ENCODE results near the gene AGRP.
A peak's percentile ranks its signal among the peaks of the same experiment; 100 is the strongest.
"Not testable (repeated sequence)": the region's sequence is repeated elsewhere in the genome, so short reads cannot be mapped to it uniquely, and the experiment has no call there.

AGRP gene, protein sequence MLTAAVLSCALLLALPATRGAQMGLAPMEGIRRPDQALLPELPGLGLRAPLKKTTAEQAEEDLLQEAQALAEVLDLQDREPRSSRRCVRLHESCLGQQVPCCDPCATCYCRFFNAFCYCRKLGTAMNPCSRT

DNA sequence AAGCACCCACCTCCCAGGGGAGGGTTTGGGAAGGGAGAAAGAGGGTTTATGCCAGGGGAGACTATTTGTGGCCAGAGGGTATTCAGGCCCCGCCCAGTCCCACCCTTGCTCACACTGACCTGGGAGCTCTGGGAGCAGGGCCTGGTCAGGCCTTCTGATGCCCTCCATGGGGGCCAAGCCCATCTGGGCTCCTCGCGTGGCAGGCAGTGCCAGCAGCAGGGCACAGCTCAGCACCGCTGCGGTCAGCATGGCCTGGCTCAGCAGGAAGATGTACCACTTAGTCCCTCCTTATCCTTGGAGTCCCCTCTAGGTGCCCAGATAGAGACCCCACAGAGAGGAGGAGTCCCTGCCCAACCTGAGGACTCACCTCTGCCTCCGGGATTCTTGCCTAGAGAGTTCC lies at the start of gene AGRP:
Gene AGRP (minus strand): TSS at position 398 of the 400 bp plus-strand sequence. CDS start 149 bp downstream, at position 249.
- no peak for DNase-seq

DNA sequence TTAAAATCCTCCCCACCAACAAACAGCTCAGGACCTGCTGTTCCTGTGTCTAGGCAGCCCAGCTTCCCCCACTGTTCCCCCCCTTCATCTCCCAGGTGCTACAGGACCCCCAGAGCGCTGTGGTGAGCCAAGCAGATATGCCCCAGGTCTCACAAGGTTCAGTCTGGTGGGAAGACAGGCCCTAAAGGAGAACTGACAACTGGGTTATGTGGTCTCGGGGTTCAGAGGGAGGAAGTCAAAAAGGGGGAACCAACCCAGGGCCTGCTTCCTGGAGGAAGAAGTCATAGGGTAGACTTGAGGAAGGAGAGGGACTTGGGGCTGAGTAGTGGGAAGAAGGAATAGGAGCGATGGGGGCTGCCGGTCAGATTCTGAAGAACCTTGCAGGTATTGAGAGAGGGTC lies 47.9 kb upstream of the AGRP start:
- no peak for DNase-seq

DNA sequence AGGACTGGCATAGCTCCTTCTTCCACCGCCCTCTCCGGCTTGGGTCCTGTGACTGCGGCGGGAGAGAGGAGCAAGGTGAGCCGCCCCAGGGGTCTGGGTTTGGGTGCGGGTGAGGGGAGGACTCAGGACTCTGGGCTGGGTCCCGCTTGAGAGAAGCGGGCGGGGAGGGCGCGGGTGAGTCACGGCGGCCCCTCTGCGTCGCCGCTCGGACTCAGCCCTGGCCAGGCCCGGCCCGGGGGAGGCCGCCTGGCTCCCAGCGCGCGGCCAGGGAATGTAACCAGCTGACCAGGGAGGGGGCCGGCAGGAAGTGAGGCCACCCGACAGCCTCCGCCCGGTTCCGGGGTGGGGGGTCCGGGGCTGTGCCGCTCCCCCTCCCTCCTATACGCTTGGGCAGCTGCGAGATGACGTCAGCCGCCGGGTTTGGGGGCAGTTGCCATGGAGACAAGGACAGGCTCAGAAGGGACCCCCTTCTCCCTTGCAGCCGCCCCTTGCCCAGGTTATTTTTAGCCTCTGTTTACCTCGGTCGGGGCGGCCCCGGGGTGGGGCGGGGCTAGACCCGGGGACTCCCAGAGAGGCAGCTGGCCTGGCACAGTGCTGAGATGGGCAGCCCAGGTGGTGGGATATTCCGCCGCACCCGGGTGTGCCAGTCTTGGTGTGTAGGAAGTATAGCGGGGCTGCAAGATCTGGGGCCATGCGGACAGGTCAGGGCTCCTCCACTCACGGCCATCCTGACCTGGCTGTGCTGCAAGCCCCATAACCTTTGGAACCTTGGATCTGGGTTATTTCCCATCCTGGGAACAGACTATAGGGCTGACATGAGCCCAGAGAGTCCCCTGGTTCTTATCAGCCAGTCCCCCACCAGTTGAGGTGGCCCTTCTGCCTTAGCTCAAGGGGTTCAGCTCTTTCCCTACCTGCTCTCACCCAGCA lies 46.9 kb upstream of the AGRP start:
- DNase-seq = peak; percentile 57

DNA sequence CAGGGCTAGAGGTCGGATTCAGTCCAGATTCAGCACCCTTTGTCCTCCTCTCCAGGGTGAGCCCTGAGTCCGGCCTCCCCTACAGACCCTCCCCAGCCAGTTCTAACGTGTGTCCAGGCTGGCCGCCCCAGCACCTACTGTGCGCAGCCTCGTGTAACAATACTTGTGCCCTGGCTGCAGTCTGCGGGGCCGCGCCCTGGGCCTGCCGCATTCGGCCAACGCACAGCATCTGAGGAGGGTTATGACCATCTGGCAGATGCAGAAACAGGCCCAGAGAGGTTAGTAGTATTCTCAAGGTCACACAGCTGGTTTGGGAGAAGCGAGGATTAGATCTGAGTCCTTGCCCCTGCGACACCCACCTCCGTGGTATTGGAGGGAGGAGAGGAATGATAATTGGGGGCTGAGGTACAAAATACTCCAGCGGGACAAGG lies 46.2 kb upstream of the AGRP start:
- DNase-seq = peak; percentile 38

DNA sequence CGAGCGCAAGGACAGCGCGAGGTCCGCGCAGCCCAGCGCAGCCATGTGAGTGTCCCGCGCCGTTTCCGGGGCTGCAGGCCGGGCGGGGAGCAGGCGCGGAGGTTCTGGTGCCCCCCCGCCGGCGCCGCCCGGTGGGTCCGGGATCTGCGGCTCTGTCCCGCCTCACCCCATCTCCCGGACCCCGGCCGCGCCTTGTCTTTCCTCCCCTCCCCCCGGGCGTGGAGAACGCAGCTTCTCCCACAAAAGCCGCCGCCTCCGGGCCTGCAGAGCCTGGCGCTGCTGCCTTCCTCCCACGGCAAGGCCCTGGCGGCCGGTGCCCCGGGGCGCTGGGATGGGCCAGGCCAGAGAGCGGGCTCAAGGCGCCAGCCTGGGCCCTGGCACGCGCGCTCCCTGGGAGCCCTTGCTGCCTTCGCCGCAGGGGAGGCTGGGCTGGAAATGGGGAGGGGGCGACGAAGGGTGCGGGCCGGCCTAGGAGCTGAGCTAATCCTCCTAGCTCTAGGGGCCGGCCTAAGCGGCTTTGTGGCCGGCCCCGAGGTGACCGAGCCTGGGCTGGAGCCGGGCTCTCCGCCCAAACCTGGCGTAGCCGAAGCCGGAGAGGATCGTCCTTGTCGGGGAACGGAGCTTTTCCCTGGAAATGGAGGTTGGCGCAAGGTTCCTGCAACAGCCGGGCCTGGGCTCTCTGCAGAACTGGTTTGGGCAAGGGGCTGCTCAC lies 45.7 kb upstream of the AGRP start:
- peak; percentile 28 for DNase-seq

DNA sequence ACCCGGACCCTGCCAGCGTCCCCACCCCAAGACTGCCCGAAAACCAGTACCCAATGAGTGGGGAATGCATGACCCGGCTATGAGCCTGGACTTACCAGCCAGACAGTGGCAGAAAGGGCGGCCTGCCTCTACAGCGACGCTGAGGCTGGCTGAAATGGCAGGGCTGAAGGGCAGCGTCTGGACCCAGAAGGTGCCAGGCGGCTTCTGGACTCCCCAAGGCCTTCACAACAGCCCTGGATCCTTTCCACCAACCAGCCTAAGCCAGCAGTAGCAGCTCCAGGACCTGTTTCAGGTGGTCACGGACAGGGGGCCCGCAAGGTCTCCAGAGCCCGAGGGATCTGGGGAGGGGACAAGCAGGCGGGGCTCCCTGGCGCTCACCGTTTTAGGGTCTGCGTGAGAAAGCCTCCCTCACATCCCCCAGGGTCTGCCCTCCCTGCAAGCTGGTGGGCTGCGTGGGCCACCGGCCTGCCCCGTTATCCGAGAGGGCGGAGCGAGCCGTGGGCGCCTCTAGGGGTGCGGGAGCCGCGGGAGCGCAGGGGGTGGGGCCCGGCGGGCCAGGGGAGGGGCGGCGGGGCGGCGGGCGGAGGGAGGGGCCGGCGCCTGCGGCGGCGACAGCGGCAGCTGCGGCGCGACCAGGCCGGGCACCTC lies 45.0 kb upstream of the AGRP start, which contains the start of gene RIPOR1:
Gene RIPOR1 (plus strand): TSS at position 608 of the 648 bp plus-strand sequence. CDS start 9,618 bp downstream, outside the sequence.
- DNase-seq = peak; percentile 22

DNA sequence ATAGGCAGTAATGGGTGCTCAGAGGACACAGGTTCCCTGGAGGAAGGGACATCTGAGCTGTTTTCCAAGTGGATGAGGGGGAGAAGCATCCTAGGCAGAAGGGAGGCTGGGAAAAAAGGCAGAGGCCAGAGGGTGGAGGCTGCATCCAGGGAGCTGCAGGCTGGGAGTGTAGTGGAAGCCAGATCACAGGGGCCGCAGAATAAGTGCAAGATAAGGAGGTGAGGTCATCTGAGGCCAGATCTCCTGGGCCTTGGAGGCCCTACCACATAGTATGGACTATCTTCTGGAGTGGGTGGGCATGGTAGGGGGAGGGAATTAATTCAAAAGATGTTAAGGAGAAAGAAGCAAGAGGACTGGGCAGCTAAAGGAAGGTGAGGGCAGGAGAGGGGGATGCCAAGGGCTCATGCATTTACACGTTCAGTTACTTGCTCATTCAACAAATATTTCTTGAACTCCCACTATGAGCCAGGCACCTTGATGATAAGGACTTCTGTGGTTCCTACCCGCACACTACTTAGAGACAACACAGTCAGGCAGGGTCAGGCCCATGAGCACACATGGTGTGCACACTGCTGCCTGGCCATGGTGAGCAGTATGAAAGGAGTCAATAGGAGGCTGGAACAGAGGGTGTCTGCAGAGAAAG lies 42.9 kb upstream of the AGRP start:
- DNase-seq = no peak

DNA sequence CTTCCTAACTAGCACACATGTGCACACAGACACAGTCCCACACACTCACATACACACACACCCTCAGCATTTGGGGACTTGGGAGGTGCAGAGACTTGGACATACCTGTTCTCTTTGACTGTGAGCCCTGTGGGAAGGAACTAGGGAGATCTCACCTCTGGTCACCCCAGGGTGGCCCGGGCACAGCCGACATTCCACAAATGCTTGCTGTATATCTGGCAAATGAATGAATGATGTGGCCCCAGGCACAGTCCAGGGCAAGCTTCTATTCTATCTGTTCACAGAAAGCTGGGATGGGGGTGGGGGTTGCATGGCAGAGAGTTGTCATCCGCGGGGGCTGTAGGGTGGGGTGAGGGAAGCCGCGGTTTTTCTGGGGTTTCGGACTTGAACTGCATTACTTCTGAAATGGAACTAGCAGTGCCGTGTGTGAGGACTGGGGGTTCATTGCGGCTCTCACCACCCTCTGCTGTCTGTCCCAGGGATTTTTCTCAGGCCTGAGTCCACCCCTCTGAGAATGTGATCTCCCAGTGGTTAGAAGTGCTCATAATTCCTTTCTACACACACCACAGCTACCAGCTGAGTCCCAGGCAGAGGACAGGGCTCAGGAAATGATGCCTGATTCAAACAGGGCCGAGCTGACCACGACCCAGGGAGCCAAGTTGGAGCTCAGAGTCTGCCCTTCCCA lies 42.0 kb upstream of the AGRP start:
- peak; percentile 25 for DNase-seq

DNA sequence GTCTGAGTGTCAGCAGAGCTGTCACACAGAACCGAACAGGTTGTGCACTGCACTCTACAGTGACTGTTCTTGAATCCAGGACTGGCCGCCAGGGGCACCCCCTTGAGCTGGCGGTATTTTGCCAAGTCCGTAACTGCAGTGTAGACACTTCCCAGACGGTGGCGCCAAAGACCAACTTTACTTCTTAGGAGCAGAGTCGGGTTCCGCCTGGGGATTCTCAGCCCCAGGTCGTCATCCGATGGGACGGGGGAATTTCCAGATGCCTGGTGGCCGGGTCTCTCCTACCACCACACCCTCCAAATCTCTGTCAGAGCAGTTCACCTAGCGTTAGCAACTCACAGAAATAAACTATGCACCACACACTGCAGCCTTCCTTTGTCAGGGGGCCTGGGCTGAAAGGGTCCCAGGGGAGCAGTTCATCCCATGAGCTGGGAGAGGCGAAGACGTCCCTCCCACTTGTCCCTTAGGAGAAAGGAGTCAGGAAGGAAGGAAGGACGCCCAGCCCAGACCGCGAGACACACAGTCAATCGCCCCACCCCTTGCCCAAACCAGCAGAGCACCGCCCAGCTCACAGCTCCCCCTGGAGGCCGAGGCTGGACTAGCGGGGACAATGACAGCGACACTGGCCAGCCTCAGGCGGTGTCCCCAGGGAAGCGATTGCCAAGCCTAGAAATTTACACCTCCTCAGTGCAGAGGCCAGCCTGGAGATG lies 37.9 kb upstream of the AGRP start:
- DNase-seq = peak; percentile 89

DNA sequence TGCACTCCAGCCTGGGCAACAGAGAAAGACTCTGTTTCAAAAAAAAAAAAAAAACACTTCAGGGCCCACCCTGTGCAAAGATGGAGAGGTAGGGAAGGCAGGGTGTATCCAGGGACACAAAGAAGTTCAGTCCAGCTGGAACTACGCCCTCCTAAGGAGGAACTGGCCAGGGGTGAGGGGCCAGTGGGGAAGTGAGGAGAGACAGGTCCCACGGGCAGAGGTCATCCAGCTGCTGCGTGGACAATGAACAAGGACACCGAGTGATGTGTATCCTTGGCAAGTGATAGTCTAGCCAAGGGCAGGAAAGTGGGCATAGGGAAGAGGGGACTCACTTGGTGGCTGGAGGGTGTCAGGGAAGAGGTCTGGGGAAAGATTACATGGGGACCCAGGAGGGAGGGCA lies 35.9 kb upstream of the AGRP start:
- DNase-seq = no peak

DNA sequence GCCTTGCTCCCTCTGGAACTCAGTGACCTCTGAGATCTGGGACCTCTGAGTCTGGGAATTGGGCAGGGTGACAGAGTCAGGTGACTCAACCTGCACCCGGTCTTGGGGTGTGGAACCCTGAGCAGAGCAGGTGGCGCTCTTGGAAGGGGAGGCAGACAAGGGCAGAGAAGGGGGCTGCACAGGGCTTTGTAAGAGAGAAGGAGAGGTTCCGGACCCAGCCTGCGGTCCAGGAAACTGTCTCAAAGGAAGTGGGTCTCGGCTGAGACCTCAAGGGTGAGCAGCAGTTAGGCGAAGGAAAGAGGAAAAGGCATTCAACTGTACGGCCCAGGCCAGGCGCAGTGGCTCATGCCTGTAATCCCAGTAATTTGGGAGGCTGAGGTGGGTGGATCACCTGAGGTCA lies 35.3 kb upstream of the AGRP start:
- no peak for DNase-seq

DNA sequence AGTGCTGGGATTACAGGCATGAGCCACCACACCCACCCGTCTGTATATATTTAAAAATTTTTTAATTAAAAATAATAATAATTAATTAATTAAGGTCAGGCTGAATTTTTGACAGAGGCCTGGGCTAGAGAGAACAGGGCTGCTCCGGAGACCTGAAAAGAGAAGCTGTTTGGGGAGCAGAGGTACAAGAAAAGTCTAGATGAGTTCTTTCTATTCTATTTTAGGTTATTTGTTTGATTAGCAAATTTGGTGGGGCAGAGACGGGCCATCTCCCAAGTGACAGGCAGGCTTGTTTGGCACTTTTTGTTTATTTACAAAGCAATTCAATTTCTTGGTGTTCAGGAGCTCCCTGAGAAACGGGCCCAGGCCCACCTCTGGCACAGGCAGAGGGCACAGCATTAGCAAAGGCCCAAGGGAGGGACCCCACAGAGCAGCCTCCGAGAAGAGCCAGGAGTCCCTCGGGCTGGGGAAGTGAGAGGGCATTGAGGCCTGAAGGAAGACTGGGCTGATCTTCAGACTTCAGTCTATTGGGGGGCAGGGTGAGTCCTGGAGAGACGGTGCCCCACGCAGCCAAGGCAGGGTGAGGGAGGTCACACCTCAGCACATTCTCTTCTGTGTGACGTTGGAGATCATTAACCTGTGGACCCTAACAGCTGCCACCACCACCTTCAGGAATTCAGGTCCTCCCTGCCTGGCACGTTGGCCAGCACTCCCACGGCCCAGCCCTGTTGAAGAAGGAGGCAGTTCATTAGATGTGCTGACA lies 34.5 kb upstream of the AGRP start:
- no peak for DNase-seq

DNA sequence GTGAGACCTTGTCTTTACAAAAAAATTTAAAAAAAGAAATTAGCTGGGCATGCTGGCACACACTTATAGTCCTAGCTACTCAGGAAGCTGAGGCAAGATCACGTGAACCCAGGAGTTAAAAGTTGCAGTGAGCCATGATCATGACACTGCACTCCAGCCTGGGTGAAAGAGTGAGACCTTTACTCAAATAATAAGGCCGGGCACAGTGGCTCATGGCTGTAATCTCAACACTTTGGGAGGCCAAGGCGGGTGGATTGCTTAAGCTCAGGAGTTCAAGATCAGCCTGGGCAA lies 33.8 kb upstream of the AGRP start:
- no peak for DNase-seq

DNA sequence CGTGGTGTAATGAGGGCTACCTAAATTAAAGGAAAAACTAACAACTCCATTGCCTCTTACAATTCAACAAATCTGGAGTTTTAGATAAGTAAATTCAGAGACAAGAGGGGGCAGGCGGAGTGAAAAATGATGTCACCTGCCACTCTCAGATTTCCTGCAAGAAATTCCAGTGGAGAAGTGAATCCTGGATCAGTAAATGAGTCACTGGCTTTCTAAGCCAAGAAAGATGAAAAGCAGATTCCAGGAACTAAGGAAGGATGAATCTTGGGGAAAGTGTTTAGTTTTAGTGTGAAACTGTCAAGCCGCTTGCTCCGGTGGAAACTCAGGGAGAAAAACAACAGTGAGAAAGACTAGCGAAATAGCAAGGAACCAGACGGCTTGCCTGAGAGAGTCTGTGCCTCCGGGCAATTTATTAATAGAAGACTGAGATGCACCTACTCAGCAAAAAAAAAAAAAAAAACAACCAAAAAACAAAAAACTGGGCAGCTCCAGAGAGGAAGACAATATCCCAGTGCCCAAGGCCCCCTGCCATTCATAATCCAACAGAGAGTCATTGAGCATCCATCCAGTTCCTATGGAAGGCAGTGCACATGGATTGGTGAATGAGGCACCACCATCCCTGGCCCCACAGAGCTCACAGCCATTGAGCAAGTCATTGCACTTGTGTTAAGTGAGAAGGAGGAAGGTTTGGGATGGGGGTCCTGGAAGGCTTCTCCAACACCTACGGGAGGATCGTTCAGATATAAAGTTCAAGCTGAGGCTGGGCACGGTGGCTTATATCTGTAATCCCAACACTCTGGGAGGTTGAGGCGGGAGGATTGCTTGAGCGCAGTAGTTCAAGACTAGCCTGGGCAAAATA lies 33.2 kb upstream of the AGRP start:
- DNase-seq = peak; percentile 71

DNA sequence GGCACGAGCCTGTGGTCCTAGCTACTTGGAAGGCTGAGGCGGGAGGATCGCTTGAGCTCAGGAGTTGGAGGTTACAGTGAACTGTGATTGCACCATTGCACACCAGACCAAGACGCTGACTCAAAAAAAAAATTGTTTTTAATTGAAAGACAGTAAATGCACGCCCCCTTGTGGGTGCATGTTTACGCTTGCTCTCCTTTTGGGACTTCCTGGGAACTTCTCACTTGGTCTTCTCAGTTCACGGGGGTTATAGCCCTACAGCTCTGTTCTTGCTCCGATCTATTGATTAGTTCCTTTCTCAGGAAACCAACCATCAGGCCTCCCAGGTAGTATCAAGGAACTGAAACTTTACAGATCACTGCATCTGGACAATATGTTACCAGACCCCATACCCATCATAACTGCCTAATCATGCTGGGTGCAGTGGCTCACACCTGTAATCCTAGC lies 31.1 kb upstream of the AGRP start:
- DNase-seq = peak; percentile 84

DNA sequence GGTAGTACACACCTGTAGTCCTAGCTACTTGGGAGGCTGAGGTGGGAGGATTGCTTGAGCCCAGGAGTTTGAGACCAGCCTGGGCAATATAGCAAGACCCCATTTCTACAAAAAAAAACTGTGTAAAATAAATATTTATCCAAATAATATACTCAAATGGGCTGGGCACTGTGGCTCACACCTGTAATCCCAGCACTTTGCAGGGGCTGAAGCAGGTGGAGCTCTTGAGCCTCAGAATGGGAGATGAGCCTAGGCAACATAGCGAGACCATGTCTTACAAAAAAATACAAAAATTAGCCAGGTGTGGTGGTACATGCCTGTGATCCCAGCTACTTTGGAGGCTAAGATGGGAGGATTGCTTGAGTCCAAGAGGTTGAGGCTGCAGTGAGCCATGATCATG lies 30.5 kb upstream of the AGRP start:
- DNase-seq = not testable (repeated sequence)

DNA sequence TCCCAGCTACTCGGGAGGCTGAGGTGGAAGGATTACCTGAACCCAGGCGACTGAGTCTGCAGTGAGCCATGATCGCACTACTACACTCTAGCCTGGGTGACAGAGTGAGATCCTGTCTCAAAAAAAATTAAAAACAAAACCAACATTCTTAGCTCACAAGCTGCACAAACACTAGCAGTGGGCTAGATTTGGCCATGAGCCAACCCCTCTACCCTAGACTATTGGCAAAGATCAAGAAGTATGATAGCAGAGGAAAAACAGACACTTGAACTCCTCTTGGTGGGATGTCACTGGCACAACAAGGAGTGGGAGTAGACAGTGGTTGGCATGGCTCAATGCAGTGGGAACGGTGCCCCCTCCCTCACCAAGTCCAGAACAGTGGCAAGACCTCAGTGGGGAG lies 25.7 kb upstream of the AGRP start:
- DNase-seq = no peak

DNA sequence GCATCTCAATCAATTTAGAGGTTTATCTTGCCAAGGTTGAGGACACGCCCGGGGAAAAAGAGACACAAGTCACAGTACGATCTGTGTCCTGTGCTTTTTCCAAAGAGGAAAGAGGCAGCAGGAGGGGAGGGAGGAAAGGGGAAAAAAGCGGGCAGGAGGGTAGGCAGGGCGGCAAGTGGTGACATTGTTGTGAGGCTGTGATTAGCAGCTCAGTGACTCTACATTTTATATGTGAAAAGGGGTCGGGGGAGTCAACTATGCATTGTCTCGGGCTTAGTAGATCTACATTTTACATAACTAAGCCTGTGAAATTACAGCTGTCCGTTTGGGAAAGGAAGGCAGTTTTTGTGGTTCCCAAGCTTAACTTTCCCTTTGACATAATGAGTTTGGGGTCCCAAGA lies 23.1 kb upstream of the AGRP start:
- DNase-seq = no peak
